Upper lobe of right lung (tissue), 1 donor: ENCODE results near the gene HPS4. TPM values are rescaled to one million over a fixed set of nuclear protein-coding genes. Genes with fewer than 3 reads are reported as not detected.
A peak's percentile ranks its signal among the peaks of the same experiment; 100 is the strongest.

Experiments used
- ATAC-seq: fragments of 200-7000 bp; cut with Tn5 transposase; one replicate; pipeline ENCODE4 v1.9.1; 2020; ENCODE audit warnings: mild to moderate bottlenecking, moderate library complexity
- DNase-seq: peaks from one replicate; pipeline ENCODE4 v3.0.0-alpha.2; 2020
- H3K27ac ChIP-seq: fragments of 200-600 bp; one replicate; pipeline ENCODE4 v1.8.0; 2022
- H3K27me3 ChIP-seq: fragments of 200-600 bp; one replicate; pipeline ENCODE4 v1.8.0; 2022; ENCODE audit warnings: mild to moderate bottlenecking
- H3K36me3 ChIP-seq: fragments of 200-600 bp; one replicate; pipeline ENCODE4 v1.8.0; 2022
- H3K4me1 ChIP-seq: fragments of 200-600 bp; one replicate; pipeline ENCODE4 v1.8.0; 2022
- H3K4me3 ChIP-seq: fragments of 200-600 bp; one replicate; pipeline ENCODE4 v1.8.0; 2022; ENCODE audit warnings: mild to moderate bottlenecking
- H3K9me3 ChIP-seq: fragments of 200-600 bp; one replicate; pipeline ENCODE4 v1.8.0; 2022
- CTCF ChIP-seq: fragments of 200-600 bp; IDR thresholded peaks from one replicate; pipeline ENCODE4 v1.8.0; 2022; ENCODE audit warnings: antibody characterized with exemption
- intact Hi-C: fragments of 100-400 bp; cut with DNase I; formaldehyde crosslinking; loops from one replicate; pipeline ENCODE4 v1.11.0; 2022
- total RNA-seq: library from RNA; stranded (reverse); fragmentation: NEBNext Ultra II Directional; extraction: Animal tissue kit (Norgen Biotek cat#: 25700); gene quantifications from one replicate; pipeline ENCODE4 v1.2.1, GENCODE V29; 2021
- donor health status: DM: no; HTN: yes; CAD: no; lungs with severe emphysema.

Gene HPS4
- total RNA-seq, 1 donor from 2014 or later = 31.0 TPM

- no peak overlapping the region for H3K27ac ChIP-seq
- intact Hi-C loops = no loop called here
- no peaks in the 10 kb centered on the region for H3K9me3 ChIP-seq
- no peaks in the 10 kb centered on the region for H3K27me3 ChIP-seq
- no peak for TF ChIP-seq CTCF
- no peak overlapping the region for H3K4me3 ChIP-seq
- H3K4me1 ChIP-seq = no peaks in the 10 kb centered on the region
- H3K36me3 ChIP-seq = peaks cover 96% of the 10 kb centered on the region
- no peak for DNase-seq
- ATAC-seq = no peak
Measured at GRCh38 chr22:26494506-26494905, 10.9 kb upstream of the HPS4 start.

GRCh38 chr22:26492220-26492619, 8.6 kb upstream of the HPS4 start:
- H3K9me3 ChIP-seq = no peaks in the 10 kb centered on the region
- H3K4me1 ChIP-seq = no peaks in the 10 kb centered on the region
- no peaks in the 10 kb centered on the region for H3K27me3 ChIP-seq
- no peak for TF ChIP-seq CTCF
- no peak overlapping the region for H3K4me3 ChIP-seq
- DNase-seq = no peak
- intact Hi-C loops = no loop called here
- peak; percentile 17 for ATAC-seq
- no peak overlapping the region for H3K27ac ChIP-seq
- peaks cover 96% of the 10 kb centered on the region for H3K36me3 ChIP-seq

GRCh38 chr22:26489447-26490036, 6.0 kb upstream of the HPS4 start:
- peaks cover 76% of the 10 kb centered on the region for H3K36me3 ChIP-seq

GRCh38 chr22:26487996-26488395, 4.4 kb upstream of the HPS4 start:
- intact Hi-C loops = no loop called here
- H3K36me3 ChIP-seq = peaks cover 61% of the 10 kb centered on the region
- no peak for TF ChIP-seq CTCF

More at GRCh38 chr22:26489447-26490036, 6.0 kb upstream of the HPS4 start:
- no peak overlapping the region for H3K27ac ChIP-seq
- no peaks in the 10 kb centered on the region for H3K27me3 ChIP-seq
- no peaks in the 10 kb centered on the region for H3K9me3 ChIP-seq
- TF ChIP-seq CTCF = no peak
- DNase-seq = no peak
- intact Hi-C loops = no loop called here
- no peak for ATAC-seq
- H3K4me3 ChIP-seq = no peak overlapping the region
- peaks cover 13% of the 10 kb centered on the region for H3K4me1 ChIP-seq

GRCh38 chr22:26486394-26486793, 2.8 kb upstream of the HPS4 start:
- ATAC-seq = no peak
- TF ChIP-seq CTCF = no peak
- Histone ChIP-seq H3K27ac (no peak overlapping the region), H3K36me3 (peaks cover 45% of the 10 kb centered on the region), H3K27me3 (no peaks in the 10 kb centered on the region), H3K9me3 (no peaks in the 10 kb centered on the region), H3K4me1 (peaks cover 32% of the 10 kb centered on the region), H3K4me3 (no peak overlapping the region)
- no peak for DNase-seq
- intact Hi-C loops = no loop called here

More at GRCh38 chr22:26487996-26488395, 4.4 kb upstream of the HPS4 start:
- H3K9me3 ChIP-seq = no peaks in the 10 kb centered on the region
- peaks cover 20% of the 10 kb centered on the region for H3K4me1 ChIP-seq
- no peak for DNase-seq
- no peaks in the 10 kb centered on the region for H3K27me3 ChIP-seq
- no peak for ATAC-seq
- H3K4me3 ChIP-seq = no peak overlapping the region
- H3K27ac ChIP-seq = no peak overlapping the region
